ENCODE data around the gene EVC2.

EVC2 gene

DNA sequence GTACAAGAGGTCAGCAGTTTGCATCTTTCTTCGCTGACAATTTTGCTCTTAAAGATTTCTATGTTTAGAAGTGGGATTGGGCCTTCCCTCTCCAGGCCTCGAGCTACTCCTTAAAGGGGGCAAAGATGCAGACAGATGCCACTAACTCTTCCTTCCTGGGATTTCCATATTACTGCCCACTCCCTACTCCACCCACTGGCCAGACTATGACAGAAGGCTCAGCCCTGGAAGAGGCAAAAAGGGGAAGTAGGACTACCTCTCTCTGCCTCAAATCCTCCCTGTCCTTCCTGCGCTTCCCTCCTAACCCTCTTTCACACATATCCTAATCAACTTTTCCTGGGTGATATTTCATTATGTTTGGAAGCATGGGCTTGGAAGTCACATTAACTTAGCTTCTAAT, 58.3 kb downstream of the EVC2 start (continued):
- TF ChIP-seq, protein P1, sequence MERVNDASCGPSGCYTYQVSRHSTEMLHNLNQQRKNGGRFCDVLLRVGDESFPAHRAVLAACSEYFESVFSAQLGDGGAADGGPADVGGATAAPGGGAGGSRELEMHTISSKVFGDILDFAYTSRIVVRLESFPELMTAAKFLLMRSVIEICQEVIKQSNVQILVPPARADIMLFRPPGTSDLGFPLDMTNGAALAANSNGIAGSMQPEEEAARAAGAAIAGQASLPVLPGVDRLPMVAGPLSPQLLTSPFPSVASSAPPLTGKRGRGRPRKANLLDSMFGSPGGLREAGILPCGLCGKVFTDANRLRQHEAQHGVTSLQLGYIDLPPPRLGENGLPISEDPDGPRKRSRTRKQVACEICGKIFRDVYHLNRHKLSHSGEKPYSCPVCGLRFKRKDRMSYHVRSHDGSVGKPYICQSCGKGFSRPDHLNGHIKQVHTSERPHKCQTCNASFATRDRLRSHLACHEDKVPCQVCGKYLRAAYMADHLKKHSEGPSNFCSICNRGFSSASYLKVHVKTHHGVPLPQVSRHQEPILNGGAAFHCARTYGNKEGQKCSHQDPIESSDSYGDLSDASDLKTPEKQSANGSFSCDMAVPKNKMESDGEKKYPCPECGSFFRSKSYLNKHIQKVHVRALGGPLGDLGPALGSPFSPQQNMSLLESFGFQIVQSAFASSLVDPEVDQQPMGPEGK (CRISPR knock-in tag; IDR thresholded peaks at IDR 0.05; ENCODE audit: borderline replicate concordance) = no peak

DNA sequence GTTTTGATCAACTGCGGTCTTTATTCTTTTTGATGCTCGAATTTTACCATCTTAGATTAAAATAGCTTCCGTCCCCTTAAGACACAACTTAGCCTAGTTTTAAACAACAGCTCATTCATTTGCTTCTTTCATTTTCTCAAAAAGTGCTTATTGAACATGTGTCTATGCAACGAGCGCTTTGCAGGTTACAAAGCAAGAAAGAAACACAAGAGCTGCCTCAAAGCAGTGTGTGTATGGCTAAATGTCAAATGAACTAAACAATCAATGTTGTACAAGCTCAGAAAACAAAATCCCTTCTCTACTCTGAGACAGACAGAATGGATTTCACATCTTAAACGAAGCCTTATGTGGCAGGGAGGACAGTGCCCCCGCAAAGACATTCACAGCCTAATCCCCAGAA, 61.0 kb downstream of the EVC2 start:
- no peak for ATAC-seq
- TF ChIP-seq PPARA (CRISPR knock-in tag; IDR thresholded peaks at IDR 0.05; ENCODE audit: borderline replicate concordance) = no peak
- no peak for TF ChIP-seq ESRRG (CRISPR knock-in tag; IDR thresholded peaks at IDR 0.05)
- TF ChIP-seq ZNF70 (CRISPR knock-in tag; IDR thresholded peaks at IDR 0.05) = no peak
- no peak for TF ChIP-seq TCF4 (CRISPR knock-in tag; IDR thresholded peaks at IDR 0.05; ENCODE audit: borderline replicate concordance)
- no peak for TF ChIP-seq CSDC2 (CRISPR knock-in tag; IDR thresholded peaks at IDR 0.05)
- no peak for TF ChIP-seq ZFP3 (CRISPR knock-in tag; IDR thresholded peaks at IDR 0.05)
- TF ChIP-seq, protein P2, sequence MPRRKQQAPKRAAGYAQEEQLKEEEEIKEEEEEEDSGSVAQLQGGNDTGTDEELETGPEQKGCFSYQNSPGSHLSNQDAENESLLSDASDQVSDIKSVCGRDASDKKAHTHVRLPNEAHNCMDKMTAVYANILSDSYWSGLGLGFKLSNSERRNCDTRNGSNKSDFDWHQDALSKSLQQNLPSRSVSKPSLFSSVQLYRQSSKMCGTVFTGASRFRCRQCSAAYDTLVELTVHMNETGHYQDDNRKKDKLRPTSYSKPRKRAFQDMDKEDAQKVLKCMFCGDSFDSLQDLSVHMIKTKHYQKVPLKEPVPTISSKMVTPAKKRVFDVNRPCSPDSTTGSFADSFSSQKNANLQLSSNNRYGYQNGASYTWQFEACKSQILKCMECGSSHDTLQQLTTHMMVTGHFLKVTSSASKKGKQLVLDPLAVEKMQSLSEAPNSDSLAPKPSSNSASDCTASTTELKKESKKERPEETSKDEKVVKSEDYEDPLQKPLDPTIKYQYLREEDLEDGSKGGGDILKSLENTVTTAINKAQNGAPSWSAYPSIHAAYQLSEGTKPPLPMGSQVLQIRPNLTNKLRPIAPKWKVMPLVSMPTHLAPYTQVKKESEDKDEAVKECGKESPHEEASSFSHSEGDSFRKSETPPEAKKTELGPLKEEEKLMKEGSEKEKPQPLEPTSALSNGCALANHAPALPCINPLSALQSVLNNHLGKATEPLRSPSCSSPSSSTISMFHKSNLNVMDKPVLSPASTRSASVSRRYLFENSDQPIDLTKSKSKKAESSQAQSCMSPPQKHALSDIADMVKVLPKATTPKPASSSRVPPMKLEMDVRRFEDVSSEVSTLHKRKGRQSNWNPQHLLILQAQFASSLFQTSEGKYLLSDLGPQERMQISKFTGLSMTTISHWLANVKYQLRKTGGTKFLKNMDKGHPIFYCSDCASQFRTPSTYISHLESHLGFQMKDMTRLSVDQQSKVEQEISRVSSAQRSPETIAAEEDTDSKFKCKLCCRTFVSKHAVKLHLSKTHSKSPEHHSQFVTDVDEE (CRISPR knock-in tag; IDR thresholded peaks at IDR 0.05) = no peak
- TF ChIP-seq OSR1 (CRISPR knock-in tag; IDR thresholded peaks at IDR 0.05) = no peak
- TF ChIP-seq ISL1 (CRISPR knock-in tag; IDR thresholded peaks at IDR 0.05) = no peak
- TF ChIP-seq ZNF8 (CRISPR knock-in tag; IDR thresholded peaks at IDR 0.05) = no peak
- TF ChIP-seq, protein P3, sequence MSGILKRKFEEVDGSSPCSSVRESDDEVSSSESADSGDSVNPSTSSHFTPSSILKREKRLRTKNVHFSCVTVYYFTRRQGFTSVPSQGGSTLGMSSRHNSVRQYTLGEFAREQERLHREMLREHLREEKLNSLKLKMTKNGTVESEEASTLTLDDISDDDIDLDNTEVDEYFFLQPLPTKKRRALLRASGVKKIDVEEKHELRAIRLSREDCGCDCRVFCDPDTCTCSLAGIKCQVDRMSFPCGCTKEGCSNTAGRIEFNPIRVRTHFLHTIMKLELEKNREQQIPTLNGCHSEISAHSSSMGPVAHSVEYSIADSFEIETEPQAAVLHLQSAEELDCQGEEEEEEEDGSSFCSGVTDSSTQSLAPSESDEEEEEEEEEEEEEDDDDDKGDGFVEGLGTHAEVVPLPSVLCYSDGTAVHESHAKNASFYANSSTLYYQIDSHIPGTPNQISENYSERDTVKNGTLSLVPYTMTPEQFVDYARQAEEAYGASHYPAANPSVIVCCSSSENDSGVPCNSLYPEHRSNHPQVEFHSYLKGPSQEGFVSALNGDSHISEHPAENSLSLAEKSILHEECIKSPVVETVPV (CRISPR knock-in tag; IDR thresholded peaks at IDR 0.05) = no peak
- TF ChIP-seq ZFP30 (CRISPR knock-in tag; IDR thresholded peaks at IDR 0.05) = no peak
- TF ChIP-seq ARNTL (CRISPR knock-in tag; IDR thresholded peaks at IDR 0.05; ENCODE audit: borderline replicate concordance, low read depth) = no peak
- TF ChIP-seq RARB (CRISPR knock-in tag; IDR thresholded peaks at IDR 0.05) = no peak
- no peak for TF ChIP-seq BACH2 (CRISPR knock-in tag; IDR thresholded peaks at IDR 0.05; ENCODE audit: borderline replicate concordance)
- TF ChIP-seq TOX (CRISPR knock-in tag; IDR thresholded peaks at IDR 0.05; ENCODE audit: borderline replicate concordance) = no peak
- TF ChIP-seq, protein P1 (CRISPR knock-in tag; IDR thresholded peaks at IDR 0.05; ENCODE audit: borderline replicate concordance) = no peak
- TF ChIP-seq, protein P4, sequence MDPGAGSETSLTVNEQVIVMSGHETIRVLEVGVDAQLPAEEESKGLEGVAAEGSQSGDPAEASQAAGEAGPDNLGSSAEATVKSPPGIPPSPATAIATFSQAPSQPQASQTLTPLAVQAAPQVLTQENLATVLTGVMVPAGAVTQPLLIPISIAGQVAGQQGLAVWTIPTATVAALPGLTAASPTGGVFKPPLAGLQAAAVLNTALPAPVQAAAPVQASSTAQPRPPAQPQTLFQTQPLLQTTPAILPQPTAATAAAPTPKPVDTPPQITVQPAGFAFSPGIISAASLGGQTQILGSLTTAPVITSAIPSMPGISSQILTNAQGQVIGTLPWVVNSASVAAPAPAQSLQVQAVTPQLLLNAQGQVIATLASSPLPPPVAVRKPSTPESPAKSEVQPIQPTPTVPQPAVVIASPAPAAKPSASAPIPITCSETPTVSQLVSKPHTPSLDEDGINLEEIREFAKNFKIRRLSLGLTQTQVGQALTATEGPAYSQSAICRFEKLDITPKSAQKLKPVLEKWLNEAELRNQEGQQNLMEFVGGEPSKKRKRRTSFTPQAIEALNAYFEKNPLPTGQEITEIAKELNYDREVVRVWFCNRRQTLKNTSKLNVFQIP (CRISPR knock-in tag; IDR thresholded peaks at IDR 0.05; ENCODE audit: borderline replicate concordance, low read depth) = no peak
- TF ChIP-seq ZC3H10 (CRISPR knock-in tag; IDR thresholded peaks at IDR 0.05) = no peak
- TF ChIP-seq ZNF565 (CRISPR knock-in tag; conservative IDR thresholded peaks at IDR 0.05; ENCODE audit: low read depth) = no peak

DNA sequence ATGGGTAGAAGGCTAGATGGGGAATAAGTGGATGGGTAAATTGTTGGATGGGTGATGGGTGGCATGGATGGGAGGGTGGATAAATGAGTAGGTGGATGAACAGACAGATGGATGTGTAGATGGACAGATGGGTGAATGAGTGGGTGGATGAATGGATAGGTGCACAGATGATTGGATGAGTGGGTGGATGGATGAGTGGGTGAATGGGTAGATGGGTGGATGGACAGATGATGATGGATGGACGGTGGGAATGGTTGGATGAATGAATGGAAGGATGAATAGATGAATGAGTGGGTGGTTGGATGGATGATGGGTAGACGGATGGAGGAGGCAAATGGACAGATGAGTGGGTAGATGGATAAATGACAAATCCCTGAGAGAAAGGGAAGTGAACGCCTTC, 68.3 kb downstream of the EVC2 start:
- TF ChIP-seq ARNTL (CRISPR knock-in tag; IDR thresholded peaks at IDR 0.05; ENCODE audit: borderline replicate concordance, low read depth) (no peak), ZFP30 (CRISPR knock-in tag; IDR thresholded peaks at IDR 0.05) (no peak), GLIS3 (CRISPR knock-in tag; IDR thresholded peaks at IDR 0.05) (no peak), ZNF565 (CRISPR knock-in tag; conservative IDR thresholded peaks at IDR 0.05; ENCODE audit: low read depth) (no peak), RARB (CRISPR knock-in tag; IDR thresholded peaks at IDR 0.05) (no peak), ZC3H10 (CRISPR knock-in tag; IDR thresholded peaks at IDR 0.05) (no peak), SNAI2 (CRISPR knock-in tag; IDR thresholded peaks at IDR 0.05) (no peak), OSR1 (CRISPR knock-in tag; IDR thresholded peaks at IDR 0.05) (no peak)
- TF ChIP-seq, protein P2 (CRISPR knock-in tag; IDR thresholded peaks at IDR 0.05) = no peak
- TF ChIP-seq, protein P4 (CRISPR knock-in tag; IDR thresholded peaks at IDR 0.05; ENCODE audit: borderline replicate concordance, low read depth) = no peak
- TF ChIP-seq, protein P5, sequence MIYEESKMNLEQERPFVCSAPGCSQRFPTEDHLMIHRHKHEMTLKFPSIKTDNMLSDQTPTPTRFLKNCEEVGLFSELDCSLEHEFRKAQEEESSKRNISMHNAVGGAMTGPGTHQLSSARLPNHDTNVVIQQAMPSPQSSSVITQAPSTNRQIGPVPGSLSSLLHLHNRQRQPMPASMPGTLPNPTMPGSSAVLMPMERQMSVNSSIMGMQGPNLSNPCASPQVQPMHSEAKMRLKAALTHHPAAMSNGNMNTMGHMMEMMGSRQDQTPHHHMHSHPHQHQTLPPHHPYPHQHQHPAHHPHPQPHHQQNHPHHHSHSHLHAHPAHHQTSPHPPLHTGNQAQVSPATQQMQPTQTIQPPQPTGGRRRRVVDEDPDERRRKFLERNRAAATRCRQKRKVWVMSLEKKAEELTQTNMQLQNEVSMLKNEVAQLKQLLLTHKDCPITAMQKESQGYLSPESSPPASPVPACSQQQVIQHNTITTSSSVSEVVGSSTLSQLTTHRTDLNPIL (CRISPR knock-in tag; IDR thresholded peaks at IDR 0.05; ENCODE audit: low read depth) = no peak
- no peak for ATAC-seq

Data from SK-N-SH treated with all-trans-retinoic acid at 6 μM for 48 hours (cell line).